HepG2 (cell line): ENCODE measurements around the gene MTM1. TPM values are rescaled to one million over a fixed set of nuclear protein-coding genes. Genes with fewer than 3 reads are reported as not detected.

Experiments used
- CEBPG ChIP-seq: IDR thresholded peaks from 2 replicates; pipeline ENCODE4 v1.6.1; 2016
- DDIT3 ChIP-seq: sonication (generic); formaldehyde crosslinking; IDR thresholded peaks from 2 replicates; pipeline ENCODE4 v1.4.0; 2020; ENCODE audit warnings: mild to moderate bottlenecking, missing genetic modification reagents
- GATA4 ChIP-seq: sonication (generic); IDR thresholded peaks from 2 replicates; pipeline ENCODE4 v1.6.1; 2016; ENCODE audit warnings: antibody characterized with exemption, low read depth, borderline replicate concordance
- GLMP ChIP-seq: sonication (generic); formaldehyde crosslinking; IDR thresholded peaks from 2 replicates; pipeline ENCODE4 v1.9.0; 2021; ENCODE audit warnings: missing genetic modification reagents, mild to moderate bottlenecking, borderline replicate concordance
- HCFC1 ChIP-seq: fragments of 150-350 bp; IDR thresholded peaks from 2 replicates; pipeline ENCODE4 v1.6.1; 2014; ENCODE audit warnings: low read depth, low read length
- HES4 ChIP-seq: sonication (generic); formaldehyde crosslinking; IDR thresholded peaks from 2 replicates; pipeline ENCODE4 v1.9.0; 2021; ENCODE audit warnings: mild to moderate bottlenecking, missing genetic modification reagents, borderline replicate concordance
- IKZF4 ChIP-seq: sonication (generic); formaldehyde crosslinking; IDR thresholded peaks from 2 replicates; pipeline ENCODE4 v1.5.1; 2020; ENCODE audit warnings: borderline replicate concordance, mild to moderate bottlenecking, low read depth, missing genetic modification reagents; ENCODE audit errors: not compliant biosample characterization
- MAFF ChIP-seq: IDR thresholded peaks from 2 replicates; pipeline ENCODE4 v1.6.1; 2011; ENCODE audit warnings: low read depth, low read length, improper control_type of control experiment
- PHF21A ChIP-seq: sonication (generic); formaldehyde crosslinking; IDR thresholded peaks from 2 replicates; pipeline ENCODE4 v1.5.0; 2020; ENCODE audit warnings: mild to moderate bottlenecking, missing genetic modification reagents
- POLR2AphosphoS5 ChIP-seq: IDR thresholded peaks from 2 replicates; pipeline ENCODE4 v1.6.1; 2012; ENCODE audit warnings: low read depth, low read length
- RCOR2 ChIP-seq: IDR thresholded peaks from 2 replicates; pipeline ENCODE4 v1.6.1; 2016; ENCODE audit warnings: missing biosample characterization, missing genetic modification reagents
- SOX5 ChIP-seq: IDR thresholded peaks from 2 replicates; pipeline ENCODE4 v1.6.1; 2016; ENCODE audit warnings: borderline replicate concordance
- SPEN ChIP-seq: sonication (generic); formaldehyde crosslinking; IDR thresholded peaks from 2 replicates; pipeline ENCODE4 v1.5.1; 2020; ENCODE audit warnings: low read depth, mild to moderate bottlenecking, missing genetic modification reagents
- SYNCRIP ChIP-seq: fragments of 200-400 bp; formaldehyde crosslinking; IDR thresholded peaks from 2 replicates; pipeline ENCODE4 v1.6.1; 2018; ENCODE audit warnings: mild to moderate bottlenecking, low read depth, low read length; ENCODE audit not compliant: insufficient read depth
- TP53 ChIP-seq: sonication (generic); formaldehyde crosslinking; conservative IDR thresholded peaks from 2 replicates; pipeline ENCODE4 v1.4.0; 2020; ENCODE audit warnings: missing genetic modification reagents
- ZBTB1 ChIP-seq: sonication (generic); formaldehyde crosslinking; IDR thresholded peaks from 2 replicates; pipeline ENCODE4 v1.4.0; 2020; ENCODE audit warnings: missing genetic modification reagents, borderline replicate concordance
- ZFP37 ChIP-seq: sonication (generic); formaldehyde crosslinking; IDR thresholded peaks from 2 replicates; pipeline ENCODE4 v1.4.0; 2020; ENCODE audit warnings: missing genetic modification reagents, borderline replicate concordance
- ZNF251 ChIP-seq: sonication (generic); formaldehyde crosslinking; IDR thresholded peaks from 2 replicates; pipeline ENCODE4 v1.9.0; 2021; ENCODE audit warnings: mild to moderate bottlenecking, missing genetic modification reagents
- ZNF672 ChIP-seq: sonication (generic); formaldehyde crosslinking; IDR thresholded peaks from 2 replicates; pipeline ENCODE4 v1.8.1; 2022; ENCODE audit warnings: missing genetic modification reagents
- ZNF776 ChIP-seq: sonication (generic); formaldehyde crosslinking; IDR thresholded peaks from 2 replicates; pipeline ENCODE4 v1.4.0; 2020; ENCODE audit warnings: mild to moderate bottlenecking, missing genetic modification reagents
- polyA plus RNA-seq, 8 experiments: library from polyadenylated mRNA; depleted of rRNA in 3 of 8; stranded (reverse) in 7 of 8; unstranded in 1 of 8; fragments of >200 nt; fragmentation: Illumina TruSeq in 4 of 8; extraction: Trizol in 4 of 8; gene quantifications; 2 replicates each; pipeline versions ENCODE4 v1.2.1 to v1.2.3, GENCODE V29; 2011 to 2016; ENCODE audit warnings: low read depth in 4 of 8, missing spikeins in 1 of 8, mixed read lengths in 1 of 8; ENCODE audit not compliant: insufficient read depth in 1 of 8
- total RNA-seq, 5 experiments: library from RNA; depleted of rRNA; stranded (reverse); fragments of >200 nt; fragmentation: Illumina TruSeq; extraction: Trizol; gene quantifications; 2 replicates each; pipeline ENCODE4 v1.2.3, GENCODE V29; 2016; ENCODE audit warnings: low read depth in 1 of 5
- TF ChIP-seq, protein P1 (sequence below): sonication (generic); formaldehyde crosslinking; IDR thresholded peaks from 2 replicates; pipeline ENCODE4 v1.4.0; 2020; ENCODE audit warnings: missing genetic modification reagents
- TF ChIP-seq, protein P2 (sequence below): fragments of 450-650 bp; IDR thresholded peaks from 2 replicates; pipeline ENCODE4 v1.6.1; 2017
- TF ChIP-seq, protein P3 (sequence below): sonication (generic); formaldehyde crosslinking; IDR thresholded peaks from 2 replicates; pipeline ENCODE4 v1.5.1; 2020; ENCODE audit warnings: mild to moderate bottlenecking, missing genetic modification reagents, moderate library complexity

Gene MTM1
- total and polyA plus RNA-seq, 2 of the 13 experiments (the other 11 are each of a cell fraction or from before 2014, with no cell fraction given) = 12.0 to 15.2 TPM

DNA sequence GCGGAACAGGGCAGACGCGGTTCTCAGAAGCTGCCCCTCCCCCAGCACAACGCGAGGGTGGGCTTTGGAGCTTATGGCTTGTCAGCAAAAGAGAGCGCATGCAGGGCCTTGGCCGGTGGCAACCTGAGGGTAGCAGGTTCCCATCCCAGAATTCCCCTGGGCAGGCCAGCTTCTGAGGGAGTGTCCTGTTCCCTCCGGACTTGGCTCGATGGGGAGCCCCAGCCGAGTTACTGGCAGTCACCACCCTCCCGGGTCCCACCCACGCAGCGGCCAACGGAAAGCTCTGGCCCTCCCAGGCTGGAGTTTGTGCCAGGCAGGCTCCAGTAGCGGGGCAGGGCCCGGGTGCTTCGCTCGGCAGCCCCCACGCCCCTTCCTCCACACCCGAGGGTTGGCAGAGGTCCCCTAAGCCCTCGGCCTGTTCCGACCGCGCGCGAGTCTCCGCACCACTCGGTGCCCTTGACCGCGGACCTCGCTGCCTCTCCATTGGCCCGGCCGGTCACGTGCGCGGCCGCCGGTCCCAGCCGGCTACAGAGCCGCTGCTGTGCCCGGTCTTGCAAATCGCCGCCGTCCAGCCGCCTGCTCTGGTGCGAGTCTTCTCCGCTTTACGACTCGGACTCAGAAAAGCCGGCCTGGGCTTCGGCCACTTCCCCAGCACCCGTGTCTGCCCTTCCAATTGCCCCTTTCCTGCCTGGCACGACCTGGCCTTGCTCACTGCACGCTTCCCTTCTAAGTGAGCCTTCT, 20.9 kb upstream of the MTM1 start (continued):
- TF ChIP-seq DDIT3 (CRISPR knock-in tag) = no peak
- TF ChIP-seq RCOR2 (CRISPR knock-in tag) = no peak
- TF ChIP-seq ZBTB1 (CRISPR knock-in tag) = no peak
- 0 out of 2 replicates have a peak, but pooled peaks have one; percentile 35 for TF ChIP-seq POLR2AphosphoS5
- no peak for TF ChIP-seq CEBPG (CRISPR knock-in tag)
- TF ChIP-seq ZNF251 (CRISPR knock-in tag) = no peak
- no peak for TF ChIP-seq MAFF
- no peak for TF ChIP-seq HCFC1
- no peak for TF ChIP-seq SPEN
- TF ChIP-seq GATA4 = no peak
- TF ChIP-seq, protein P1, sequence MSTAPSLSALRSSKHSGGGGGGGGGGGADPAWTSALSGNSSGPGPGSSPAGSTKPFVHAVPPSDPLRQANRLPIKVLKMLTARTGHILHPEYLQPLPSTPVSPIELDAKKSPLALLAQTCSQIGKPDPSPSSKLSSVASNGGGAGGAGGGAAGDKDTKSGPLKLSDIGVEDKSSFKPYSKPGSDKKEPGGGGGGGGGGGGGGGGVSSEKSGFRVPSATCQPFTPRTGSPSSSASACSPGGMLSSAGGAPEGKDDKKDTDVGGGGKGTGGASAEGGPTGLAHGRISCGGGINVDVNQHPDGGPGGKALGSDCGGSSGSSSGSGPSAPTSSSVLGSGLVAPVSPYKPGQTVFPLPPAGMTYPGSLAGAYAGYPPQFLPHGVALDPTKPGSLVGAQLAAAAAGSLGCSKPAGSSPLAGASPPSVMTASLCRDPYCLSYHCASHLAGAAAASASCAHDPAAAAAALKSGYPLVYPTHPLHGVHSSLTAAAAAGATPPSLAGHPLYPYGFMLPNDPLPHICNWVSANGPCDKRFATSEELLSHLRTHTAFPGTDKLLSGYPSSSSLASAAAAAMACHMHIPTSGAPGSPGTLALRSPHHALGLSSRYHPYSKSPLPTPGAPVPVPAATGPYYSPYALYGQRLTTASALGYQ (CRISPR knock-in tag) = no peak
- no peak for TF ChIP-seq ZNF672
- TF ChIP-seq ZNF776 (CRISPR knock-in tag) = no peak
- TF ChIP-seq ZFP37 (CRISPR knock-in tag) = no peak
- TF ChIP-seq TP53 = no peak
- no peak for TF ChIP-seq GLMP
- peak; percentile 39; the same call in 1 of the 2 replicates for TF ChIP-seq PHF21A (CRISPR knock-in tag)
- no peak for TF ChIP-seq SOX5 (CRISPR knock-in tag)
- TF ChIP-seq, protein P2, sequence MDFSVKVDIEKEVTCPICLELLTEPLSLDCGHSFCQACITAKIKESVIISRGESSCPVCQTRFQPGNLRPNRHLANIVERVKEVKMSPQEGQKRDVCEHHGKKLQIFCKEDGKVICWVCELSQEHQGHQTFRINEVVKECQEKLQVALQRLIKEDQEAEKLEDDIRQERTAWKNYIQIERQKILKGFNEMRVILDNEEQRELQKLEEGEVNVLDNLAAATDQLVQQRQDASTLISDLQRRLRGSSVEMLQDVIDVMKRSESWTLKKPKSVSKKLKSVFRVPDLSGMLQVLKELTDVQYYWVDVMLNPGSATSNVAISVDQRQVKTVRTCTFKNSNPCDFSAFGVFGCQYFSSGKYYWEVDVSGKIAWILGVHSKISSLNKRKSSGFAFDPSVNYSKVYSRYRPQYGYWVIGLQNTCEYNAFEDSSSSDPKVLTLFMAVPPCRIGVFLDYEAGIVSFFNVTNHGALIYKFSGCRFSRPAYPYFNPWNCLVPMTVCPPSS = no peak
- no peak for TF ChIP-seq IKZF4 (CRISPR knock-in tag)
- TF ChIP-seq, protein P3, sequence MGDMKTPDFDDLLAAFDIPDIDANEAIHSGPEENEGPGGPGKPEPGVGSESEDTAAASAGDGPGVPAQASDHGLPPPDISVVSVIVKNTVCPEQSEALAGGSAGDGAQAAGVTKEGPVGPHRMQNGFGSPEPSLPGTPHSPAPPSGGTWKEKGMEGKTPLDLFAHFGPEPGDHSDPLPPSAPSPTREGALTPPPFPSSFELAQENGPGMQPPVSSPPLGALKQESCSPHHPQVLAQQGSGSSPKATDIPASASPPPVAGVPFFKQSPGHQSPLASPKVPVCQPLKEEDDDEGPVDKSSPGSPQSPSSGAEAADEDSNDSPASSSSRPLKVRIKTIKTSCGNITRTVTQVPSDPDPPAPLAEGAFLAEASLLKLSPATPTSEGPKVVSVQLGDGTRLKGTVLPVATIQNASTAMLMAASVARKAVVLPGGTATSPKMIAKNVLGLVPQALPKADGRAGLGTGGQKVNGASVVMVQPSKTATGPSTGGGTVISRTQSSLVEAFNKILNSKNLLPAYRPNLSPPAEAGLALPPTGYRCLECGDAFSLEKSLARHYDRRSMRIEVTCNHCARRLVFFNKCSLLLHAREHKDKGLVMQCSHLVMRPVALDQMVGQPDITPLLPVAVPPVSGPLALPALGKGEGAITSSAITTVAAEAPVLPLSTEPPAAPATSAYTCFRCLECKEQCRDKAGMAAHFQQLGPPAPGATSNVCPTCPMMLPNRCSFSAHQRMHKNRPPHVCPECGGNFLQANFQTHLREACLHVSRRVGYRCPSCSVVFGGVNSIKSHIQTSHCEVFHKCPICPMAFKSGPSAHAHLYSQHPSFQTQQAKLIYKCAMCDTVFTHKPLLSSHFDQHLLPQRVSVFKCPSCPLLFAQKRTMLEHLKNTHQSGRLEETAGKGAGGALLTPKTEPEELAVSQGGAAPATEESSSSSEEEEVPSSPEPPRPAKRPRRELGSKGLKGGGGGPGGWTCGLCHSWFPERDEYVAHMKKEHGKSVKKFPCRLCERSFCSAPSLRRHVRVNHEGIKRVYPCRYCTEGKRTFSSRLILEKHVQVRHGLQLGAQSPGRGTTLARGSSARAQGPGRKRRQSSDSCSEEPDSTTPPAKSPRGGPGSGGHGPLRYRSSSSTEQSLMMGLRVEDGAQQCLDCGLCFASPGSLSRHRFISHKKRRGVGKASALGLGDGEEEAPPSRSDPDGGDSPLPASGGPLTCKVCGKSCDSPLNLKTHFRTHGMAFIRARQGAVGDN (CRISPR knock-in tag) = peak; percentile 97
- no peak for TF ChIP-seq SYNCRIP
- no peak for TF ChIP-seq HES4 (CRISPR knock-in tag)
